KBM-7 (cell line): ENCODE results near the gene MACROH2A1.
"Not testable (repeated sequence)": the region's sequence is repeated elsewhere in the genome, so short reads cannot be mapped to it uniquely, and the experiment has no call there.

Source experiments
- DNase-seq: peaks from one replicate; pipeline ENCODE4 v3.0.0-alpha.2; 2015
- in situ Hi-C: fragments of 300-500 bp; cut with MboI; formaldehyde crosslinking; loops from 2 replicates; pipeline ENCODE4 v1.14.3; 2020; ENCODE audit warnings: low sequenced_read_pairs, low pct_unique_long_range_greater_than_20kb, mixed read lengths

The MACROH2A1 gene

DNA sequence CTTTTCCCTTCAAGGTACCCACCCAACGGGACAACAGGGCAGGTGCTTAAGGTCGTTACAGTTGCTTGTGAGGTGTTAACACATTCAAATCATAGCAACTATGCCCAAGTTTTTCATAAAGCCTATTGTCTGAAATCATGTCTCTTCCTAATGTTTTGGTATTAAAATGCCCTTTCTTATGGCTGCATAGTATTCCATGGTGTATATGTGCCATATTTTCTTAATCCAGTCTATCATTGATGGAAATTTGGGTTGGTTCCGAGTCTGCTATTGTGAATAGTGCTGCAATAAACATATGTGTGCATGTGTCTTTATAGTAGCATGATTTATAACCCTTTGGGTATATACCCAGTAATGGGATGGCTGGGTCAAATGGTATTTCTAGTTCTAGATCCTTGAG is 35.7 kb downstream of the MACROH2A1 start:
- in situ Hi-C loops, DNase-seq: not testable (repeated sequence)

DNA sequence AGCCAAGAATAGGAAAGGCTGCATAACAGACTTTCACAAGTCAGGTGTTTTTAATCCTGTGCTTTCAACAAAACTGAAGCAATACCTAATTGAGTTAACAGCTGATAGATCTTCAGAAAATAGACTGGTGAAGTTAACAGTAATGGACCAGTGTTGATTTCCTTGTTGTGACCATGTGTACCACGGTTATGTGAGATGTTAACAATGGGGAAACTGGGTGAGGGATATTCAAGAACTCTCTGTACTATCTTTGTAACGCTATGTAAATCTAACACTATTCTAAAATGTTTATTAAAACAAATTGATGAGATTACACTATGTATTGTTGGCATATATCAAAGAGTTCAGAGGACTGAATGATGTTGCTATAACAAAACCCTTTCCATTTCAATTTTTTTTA is 36.9 kb downstream of the MACROH2A1 start:
- in situ Hi-C loops, result no loop called here
- DNase-seq, result no peak

- in situ Hi-C loops, result no loop called here
- no peak for DNase-seq
Observed at GRCh38 chr5:135360278-135361274, 38.5 kb downstream of the MACROH2A1 start.

GRCh38 chr5:135359374-135360165 is 39.5 kb downstream of the MACROH2A1 start:
- in situ Hi-C loops, result no loop called here
- DNase-seq, result no peak

- DNase-seq, result no peak
- in situ Hi-C loops, result no loop called here
Observed at GRCh38 chr5:135357685-135358084, 41.3 kb downstream of the MACROH2A1 start.

DNA sequence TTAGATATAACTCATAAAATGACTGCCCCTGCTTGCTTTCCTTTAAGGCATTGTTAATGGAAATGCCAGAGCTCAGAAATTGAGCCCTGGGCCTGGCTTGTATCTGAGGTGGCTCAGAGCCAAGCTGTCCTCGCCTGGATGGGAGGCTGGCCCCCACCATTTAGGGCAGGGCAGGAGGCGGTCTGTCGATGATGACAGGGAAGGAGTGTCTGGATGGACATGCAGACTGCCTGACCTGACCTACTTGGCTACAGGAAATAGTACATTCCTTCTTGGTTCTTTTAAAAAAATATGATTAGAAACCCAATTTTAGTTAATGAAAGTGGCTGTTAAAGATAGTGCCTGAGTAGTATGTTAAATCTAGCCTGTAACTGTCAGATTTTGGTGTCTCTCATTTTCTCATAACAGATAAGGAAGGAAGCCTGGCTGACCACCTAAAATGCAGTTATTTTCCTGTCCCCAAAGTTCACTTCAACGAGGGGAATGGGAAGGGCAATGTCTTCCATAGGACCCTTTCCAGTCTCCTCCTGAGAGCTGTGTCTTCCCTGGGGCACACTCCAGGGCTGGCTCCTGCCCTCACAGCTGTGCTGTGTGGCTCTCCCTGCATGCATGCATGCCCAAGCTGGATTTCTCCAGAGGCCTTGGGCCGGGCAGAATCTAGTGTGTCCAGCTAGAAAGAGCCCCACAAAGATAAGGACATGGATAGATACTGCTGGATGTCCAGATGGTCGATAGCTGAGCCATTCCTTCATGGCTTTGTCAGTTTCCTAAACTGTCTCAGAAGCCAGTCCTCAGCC is 42.3 kb downstream of the MACROH2A1 start:
- in situ Hi-C loops, result no loop called here
- DNase-seq, result no peak

DNA sequence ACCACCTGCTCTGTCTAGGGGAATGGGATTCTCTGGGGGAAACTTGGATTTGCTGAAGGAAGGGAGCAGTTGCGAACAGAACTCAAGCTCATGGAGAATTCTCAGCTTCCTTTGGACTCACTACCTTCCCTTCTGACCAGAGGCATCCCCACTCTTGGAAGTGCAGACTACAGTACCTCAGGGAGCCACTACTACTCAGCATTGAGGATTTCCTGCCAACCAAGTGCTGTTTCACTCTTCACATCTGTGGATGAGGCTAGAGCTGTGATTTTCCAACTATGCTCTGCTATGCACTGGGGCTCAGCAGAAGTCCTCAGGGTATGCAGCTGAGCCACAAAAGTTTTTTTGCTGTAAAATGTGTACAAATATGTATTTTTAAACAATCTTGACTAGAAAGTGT is 43.9 kb downstream of the MACROH2A1 start:
- in situ Hi-C loops, result no loop called here

DNA sequence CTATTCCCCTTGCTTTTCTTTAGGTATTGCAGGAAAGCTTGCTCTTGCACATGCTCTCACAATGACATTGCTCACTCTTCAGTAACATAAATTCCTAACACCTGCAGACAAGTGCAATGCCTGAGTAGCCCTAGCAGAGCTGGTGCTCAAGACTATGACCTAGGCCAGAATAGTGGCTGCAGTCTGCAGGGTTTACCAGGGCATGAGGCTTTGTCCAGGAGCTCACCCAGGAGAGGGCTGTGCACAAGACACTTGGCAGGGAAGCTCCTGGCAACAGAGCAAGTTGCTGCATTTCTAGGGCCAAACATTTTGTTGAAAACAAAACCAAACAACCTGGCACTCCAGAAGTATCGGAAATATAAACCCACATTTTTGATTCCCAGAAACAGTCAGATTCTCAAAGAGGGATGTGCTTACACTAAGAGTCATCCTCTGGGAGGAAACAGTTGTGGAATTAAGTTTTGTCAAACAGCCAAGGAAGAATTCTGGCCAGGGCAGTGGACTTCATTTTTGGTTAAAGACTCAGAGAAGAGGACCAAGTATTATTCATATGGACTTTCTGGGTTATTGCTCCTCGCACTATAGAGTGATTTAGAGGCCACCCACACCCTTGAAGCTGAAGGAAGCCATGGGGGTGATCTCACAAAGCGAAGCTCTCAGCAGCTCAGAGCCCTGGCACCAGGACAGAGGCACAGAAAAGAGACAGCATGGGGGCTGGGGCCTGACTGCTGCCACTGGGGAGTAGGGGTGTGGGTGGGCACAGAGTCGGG is 44.9 kb downstream of the MACROH2A1 start:
- no peak for DNase-seq
- in situ Hi-C loops, result no loop called here

More for the DNA sequence above, 43.9 kb downstream of the MACROH2A1 start:
- no peak for DNase-seq

DNA sequence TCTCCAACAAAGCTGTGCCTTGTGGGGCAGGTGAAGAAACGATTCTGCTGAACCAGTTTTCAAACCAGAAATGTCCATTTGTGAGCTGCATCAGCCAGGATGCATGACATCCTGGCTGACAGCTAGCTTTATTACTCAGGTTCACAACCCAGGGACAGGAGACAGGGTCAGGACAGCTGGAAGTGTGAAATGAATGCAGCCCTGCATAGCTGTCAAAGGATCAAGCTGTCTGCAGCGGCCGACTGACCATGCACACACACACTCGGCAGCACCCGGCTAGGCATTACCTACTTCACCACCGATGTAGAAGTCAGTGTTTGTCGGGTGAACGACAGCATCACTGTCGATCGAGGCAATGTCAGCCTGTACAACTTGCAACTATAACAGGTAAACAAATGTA is 48.5 kb downstream of the MACROH2A1 start:
- in situ Hi-C loops, result no loop called here
- no peak for DNase-seq

GRCh38 chr5:135349886-135350285 is 49.1 kb downstream of the MACROH2A1 start:
- in situ Hi-C loops, result no loop called here
- no peak for DNase-seq

GRCh38 chr5:135349451-135349850 is 49.6 kb downstream of the MACROH2A1 start:
- in situ Hi-C loops, result no loop called here
- DNase-seq, result no peak

DNA sequence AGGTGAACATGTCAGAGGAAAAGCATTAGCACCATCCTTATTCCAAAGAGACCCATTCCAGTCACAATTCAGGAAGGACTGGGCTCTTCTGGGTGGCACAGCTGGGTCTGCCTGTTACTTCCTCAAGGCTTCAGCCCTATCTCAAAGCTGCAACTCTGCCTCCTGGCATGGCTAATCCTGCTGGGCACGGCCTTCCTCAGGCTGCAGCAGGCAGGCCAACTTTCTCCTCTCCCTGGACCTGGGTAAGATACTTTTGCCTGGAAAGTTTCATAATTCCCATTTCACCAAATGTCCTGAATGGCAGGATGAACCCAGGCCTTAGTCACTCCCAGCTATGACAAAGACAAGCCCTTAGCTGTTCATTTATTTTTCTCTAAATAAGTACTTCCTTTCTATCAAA is 50.1 kb downstream of the MACROH2A1 start:
- in situ Hi-C loops, result no loop called here
- DNase-seq, result no peak

DNA sequence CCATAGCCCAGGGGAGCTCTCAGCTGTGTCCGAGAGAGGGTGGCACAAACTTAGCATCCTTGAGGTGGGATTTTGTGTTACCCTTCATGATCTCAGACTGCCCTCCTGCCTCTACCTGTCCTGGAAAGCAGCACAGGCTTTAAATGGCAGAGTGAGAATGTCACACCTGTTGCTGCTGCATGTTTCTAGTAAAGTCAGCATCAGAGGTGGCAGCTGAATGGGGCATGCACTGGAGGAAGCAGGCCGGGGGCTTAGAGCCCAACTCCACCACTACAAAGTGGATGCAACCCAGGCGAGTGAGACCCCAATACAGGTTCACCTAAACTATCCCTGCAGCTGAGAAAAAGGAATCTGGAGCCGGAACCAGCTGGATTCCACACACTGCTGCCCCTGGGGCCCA is 51.6 kb downstream of the MACROH2A1 start:
- in situ Hi-C loops, result no loop called here
- no peak for DNase-seq

- in situ Hi-C loops, result no loop called here
- DNase-seq, result no peak
Observed at GRCh38 chr5:135345956-135346731, 52.9 kb downstream of the MACROH2A1 start.

DNA sequence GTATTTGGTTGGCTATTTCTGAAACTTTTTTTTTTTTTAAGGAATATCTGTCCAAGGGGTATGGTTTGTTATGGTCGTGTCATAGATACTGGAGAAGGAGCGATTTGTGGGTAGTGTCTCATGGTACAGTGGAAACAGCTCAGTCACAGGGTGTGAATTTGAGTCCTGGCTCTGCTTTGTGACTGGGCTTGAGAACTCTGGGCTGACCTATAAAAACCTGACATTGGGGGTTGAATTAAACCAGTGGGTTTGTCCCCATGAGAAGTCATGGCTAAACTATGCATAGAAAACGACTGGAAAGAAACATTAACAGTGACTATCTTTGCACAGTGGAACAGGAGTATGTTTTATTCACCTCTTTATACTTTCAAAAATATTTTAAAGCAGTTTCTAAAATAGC is 54.7 kb downstream of the MACROH2A1 start:
- no peak for DNase-seq
- in situ Hi-C loops, result no loop called here

GRCh38 chr5:135343413-135343812 is 55.6 kb downstream of the MACROH2A1 start:
- in situ Hi-C loops, result no loop called here
- no peak for DNase-seq

DNA sequence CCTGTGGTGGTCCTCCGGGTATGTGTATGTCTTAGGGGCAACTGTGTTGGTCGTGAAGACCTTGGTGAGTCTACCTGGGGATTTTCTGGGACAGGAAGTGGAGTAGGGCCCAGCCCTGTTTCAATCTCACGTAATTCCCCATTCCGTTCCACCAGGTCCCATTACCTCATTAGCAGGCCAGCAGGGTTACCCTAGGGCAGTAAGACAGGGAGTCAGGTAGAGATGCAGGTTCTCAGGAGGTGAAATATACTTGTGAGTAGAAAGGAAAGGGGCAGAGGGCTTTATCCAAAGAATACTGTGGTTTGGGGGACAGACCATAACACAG is 56.5 kb downstream of the MACROH2A1 start:
- in situ Hi-C loops, result no loop called here
- DNase-seq, result no peak
